ENCODE results near the gene ADAM10. TPM values are rescaled to one million over a fixed set of nuclear protein-coding genes. Genes with fewer than 3 reads are reported as not detected.

The ADAM10 gene
- total RNA-seq, 1 experiment from 2014 or later, result 170 TPM

GRCh38 chr15:58717357-58717756 lies 32.1 kb downstream of the ADAM10 start:
- H3K36me3 ChIP-seq (ENCODE audit: control insufficient read depth, insufficient read depth, low read length), result no peaks in the 10 kb centered on the region
- H3K4me1 ChIP-seq, result no peaks in the 10 kb centered on the region
- Mint-ChIP-seq H3K4me1 (ENCODE audit: low read depth, unreplicated experiment) (no peaks in the 10 kb centered on the region), H3K27ac (ENCODE audit: unreplicated experiment) (no peak overlapping the region), H3K36me3 (ENCODE audit: insufficient read depth, unreplicated experiment) (peaks cover 9% of the 10 kb centered on the region), H3K4me3 (ENCODE audit: unreplicated experiment) (no peak overlapping the region), H3K27me3 (ENCODE audit: insufficient read depth, unreplicated experiment) (no peaks in the 10 kb centered on the region), H3K9me3 (ENCODE audit: unreplicated experiment) (no peaks in the 10 kb centered on the region)
- no peak for TF ChIP-seq CTCF (IDR thresholded peaks at IDR 0.05; ENCODE audit: insufficient read depth in 1 of 2, low read depth in 1 of 2, low read length in 1 of 2, severe bottlenecking in 1 of 2, unreplicated experiment in 1 of 2)
- no peaks in the 10 kb centered on the region for H3K9me3 ChIP-seq
- no peaks in the 10 kb centered on the region for H3K27me3 ChIP-seq (replicated peaks; ENCODE audit: control insufficient read depth, insufficient read depth, low read length)
- intact Hi-C loops (cut with micrococcal nuclease; ENCODE audit: unreplicated experiment), result no loop called here
- DNase-seq, result no peak
- no TSS peak for BruUV-seq (replicated peaks)
- no peak overlapping the region for H3K4me3 ChIP-seq (ENCODE audit: low read depth, low read length)
- POLR2A ChIA-PET, result no interaction called here
- CTCF ChIA-PET, result no interaction called here

GRCh38 chr15:58716027-58716426 lies 33.5 kb downstream of the ADAM10 start:
- intact Hi-C loops (cut with micrococcal nuclease; ENCODE audit: unreplicated experiment), result no loop called here
- BruUV-seq (replicated peaks), result TSS peak; percentile 12
- no peaks in the 10 kb centered on the region for H3K9me3 Mint-ChIP-seq (ENCODE audit: unreplicated experiment)
- H3K4me1 Mint-ChIP-seq (ENCODE audit: low read depth, unreplicated experiment), result no peaks in the 10 kb centered on the region
- H3K4me3 Mint-ChIP-seq (ENCODE audit: unreplicated experiment), result no peak overlapping the region
- CTCF ChIA-PET, result no interaction called here
- Histone ChIP-seq H3K4me3 (ENCODE audit: low read depth, low read length) (no peak overlapping the region), H3K27me3 (replicated peaks; ENCODE audit: control insufficient read depth, insufficient read depth, low read length) (no peaks in the 10 kb centered on the region), H3K4me1 (no peaks in the 10 kb centered on the region), H3K36me3 (ENCODE audit: control insufficient read depth, insufficient read depth, low read length) (no peaks in the 10 kb centered on the region), H3K9me3 (no peaks in the 10 kb centered on the region)
- peaks cover 10% of the 10 kb centered on the region for H3K36me3 Mint-ChIP-seq (ENCODE audit: insufficient read depth, unreplicated experiment)
- no peak for DNase-seq
- TF ChIP-seq CTCF (IDR thresholded peaks at IDR 0.05; ENCODE audit: insufficient read depth in 1 of 2, low read depth in 1 of 2, low read length in 1 of 2, severe bottlenecking in 1 of 2, unreplicated experiment in 1 of 2), result no peak
- H3K27me3 Mint-ChIP-seq (ENCODE audit: insufficient read depth, unreplicated experiment), result no peaks in the 10 kb centered on the region
- POLR2A ChIA-PET, result no interaction called here
- no peak overlapping the region for H3K27ac Mint-ChIP-seq (ENCODE audit: unreplicated experiment)

GRCh38 chr15:58715266-58715917 lies 34.1 kb downstream of the ADAM10 start:
- Mint-ChIP-seq H3K27me3 (ENCODE audit: insufficient read depth, unreplicated experiment) (no peaks in the 10 kb centered on the region), H3K4me3 (ENCODE audit: unreplicated experiment) (no peak overlapping the region), H3K4me1 (ENCODE audit: low read depth, unreplicated experiment) (no peaks in the 10 kb centered on the region), H3K36me3 (ENCODE audit: insufficient read depth, unreplicated experiment) (peaks cover 10% of the 10 kb centered on the region), H3K27ac (ENCODE audit: unreplicated experiment) (no peak overlapping the region), H3K9me3 (ENCODE audit: unreplicated experiment) (no peaks in the 10 kb centered on the region)
- no peak for TF ChIP-seq CTCF (IDR thresholded peaks at IDR 0.05; ENCODE audit: insufficient read depth in 1 of 2, low read depth in 1 of 2, low read length in 1 of 2, severe bottlenecking in 1 of 2, unreplicated experiment in 1 of 2)
- Histone ChIP-seq H3K27me3 (replicated peaks; ENCODE audit: control insufficient read depth, insufficient read depth, low read length) (no peaks in the 10 kb centered on the region), H3K9me3 (no peaks in the 10 kb centered on the region), H3K4me3 (ENCODE audit: low read depth, low read length) (no peak overlapping the region), H3K4me1 (no peaks in the 10 kb centered on the region), H3K36me3 (ENCODE audit: control insufficient read depth, insufficient read depth, low read length) (no peaks in the 10 kb centered on the region)
- ChIA-PET CTCF (no interaction called here), POLR2A (no interaction called here)
- intact Hi-C loops (cut with micrococcal nuclease; ENCODE audit: unreplicated experiment), result no loop called here
- DNase-seq, result no peak
- BruUV-seq (replicated peaks), result no TSS peak
